NCI-H1930 (cell line): ENCODE measurements around the gene RAP1GDS1.
"Not testable (repeated sequence)": the region's sequence is repeated elsewhere in the genome, so short reads cannot be mapped to it uniquely, and the experiment has no call there.

Experiments used
- DNase-seq, 2 experiments: peaks; one replicate each; lab custom pipeline; 2025; lab: John Stamatoyannopoulos, UW

Gene RAP1GDS1

DNA sequence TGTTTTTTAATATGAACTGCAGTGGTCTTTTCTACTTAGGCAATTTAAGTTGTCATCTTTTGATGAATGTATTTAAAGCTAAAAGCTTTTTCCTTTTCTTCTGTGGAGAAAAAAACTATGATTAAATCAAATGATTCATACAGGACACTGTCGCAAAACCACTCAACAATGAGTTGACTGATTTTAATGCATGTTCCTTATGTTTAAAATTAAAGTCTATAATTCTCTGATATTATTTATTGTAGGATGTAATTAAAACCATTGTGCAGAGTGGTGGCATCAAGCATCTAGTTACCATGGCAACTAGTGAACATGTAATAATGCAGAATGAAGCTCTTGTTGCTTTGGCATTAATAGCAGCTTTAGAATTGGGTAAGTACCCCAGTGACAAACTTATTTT, 172.5 kb downstream of the RAP1GDS1 start:
- DNase-seq: no peak

- no peak for DNase-seq
These were observed 173.6 kb downstream of the RAP1GDS1 start for GRCh38 chr4:98434816-98435215.

GRCh38 chr4:98444371-98444770, 183.2 kb downstream of the RAP1GDS1 start:
- no peak for DNase-seq

DNA sequence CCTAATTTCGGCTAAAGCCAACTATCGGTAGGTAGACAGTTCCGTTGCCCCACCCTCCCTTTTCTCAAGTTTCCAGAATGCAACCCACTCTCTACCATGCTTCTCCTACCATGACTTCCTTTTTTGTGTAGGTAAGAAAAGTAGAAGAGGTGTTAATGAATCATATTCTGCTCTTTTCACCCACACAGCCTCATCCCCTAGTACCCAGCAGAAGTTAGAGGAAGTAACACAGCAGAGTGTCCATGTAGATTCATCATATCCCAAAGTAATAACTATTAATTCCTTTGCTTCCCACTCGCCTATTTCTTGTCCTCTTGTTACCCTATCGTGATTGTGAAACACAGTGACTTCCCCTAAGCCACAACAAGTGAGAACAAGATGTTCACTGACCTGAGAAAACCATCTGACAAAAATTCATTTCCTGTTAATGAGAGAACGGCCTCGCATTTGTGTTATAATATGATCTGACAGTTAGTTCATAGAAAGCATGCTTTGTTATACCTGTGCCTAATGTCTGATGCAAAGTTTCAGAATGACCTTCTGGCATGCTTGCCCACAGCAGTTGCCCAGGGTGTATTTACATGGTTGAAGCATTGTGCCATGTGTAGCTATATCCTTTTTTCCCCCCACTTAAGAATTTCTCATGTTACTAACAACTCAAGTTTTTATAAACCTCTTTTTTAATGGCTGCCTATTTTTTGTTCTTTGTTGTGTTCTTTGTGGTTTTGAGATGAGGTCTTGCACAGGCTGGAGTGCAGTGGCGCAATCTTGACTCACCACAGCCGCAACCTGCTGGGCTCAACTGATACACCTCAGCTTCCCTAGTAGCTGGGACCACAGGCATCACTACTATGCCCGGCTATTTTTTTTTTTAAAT, 185.6 kb downstream of the RAP1GDS1 start:
- no peak for DNase-seq

GRCh38 chr4:98447648-98448047, 186.5 kb downstream of the RAP1GDS1 start:
- DNase-seq: no peak

DNA sequence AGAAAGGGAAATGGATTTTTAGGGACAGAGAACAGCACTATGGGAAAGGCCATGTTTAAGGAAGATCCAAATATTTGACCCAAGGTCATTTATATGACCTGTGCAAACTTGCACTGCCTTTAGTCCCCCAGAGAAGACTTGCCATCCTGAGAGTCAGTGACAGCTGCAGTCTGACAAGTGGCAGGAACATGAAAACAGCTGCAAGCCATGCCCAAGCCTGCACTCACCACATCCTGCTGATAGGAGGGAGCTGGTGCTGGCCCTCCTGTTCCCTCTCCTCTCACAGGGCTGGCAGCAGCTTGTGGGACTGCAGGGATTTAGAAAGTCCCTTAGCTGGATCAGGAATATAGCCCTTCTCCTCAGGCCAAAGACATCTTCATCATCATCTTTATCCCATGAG, 187.7 kb downstream of the RAP1GDS1 start:
- no peak for DNase-seq

- DNase-seq: no peak
These were observed 190.9 kb downstream of the RAP1GDS1 start for GRCh38 chr4:98452091-98452490.

- not testable (repeated sequence) for DNase-seq
These were observed 196.2 kb downstream of the RAP1GDS1 start for GRCh38 chr4:98457422-98457821.

GRCh38 chr4:98461121-98461865, 200.1 kb downstream of the RAP1GDS1 start:
- DNase-seq: not testable (repeated sequence)

GRCh38 chr4:98462487-98462886, 201.3 kb downstream of the RAP1GDS1 start:
- DNase-seq: no peak

DNA sequence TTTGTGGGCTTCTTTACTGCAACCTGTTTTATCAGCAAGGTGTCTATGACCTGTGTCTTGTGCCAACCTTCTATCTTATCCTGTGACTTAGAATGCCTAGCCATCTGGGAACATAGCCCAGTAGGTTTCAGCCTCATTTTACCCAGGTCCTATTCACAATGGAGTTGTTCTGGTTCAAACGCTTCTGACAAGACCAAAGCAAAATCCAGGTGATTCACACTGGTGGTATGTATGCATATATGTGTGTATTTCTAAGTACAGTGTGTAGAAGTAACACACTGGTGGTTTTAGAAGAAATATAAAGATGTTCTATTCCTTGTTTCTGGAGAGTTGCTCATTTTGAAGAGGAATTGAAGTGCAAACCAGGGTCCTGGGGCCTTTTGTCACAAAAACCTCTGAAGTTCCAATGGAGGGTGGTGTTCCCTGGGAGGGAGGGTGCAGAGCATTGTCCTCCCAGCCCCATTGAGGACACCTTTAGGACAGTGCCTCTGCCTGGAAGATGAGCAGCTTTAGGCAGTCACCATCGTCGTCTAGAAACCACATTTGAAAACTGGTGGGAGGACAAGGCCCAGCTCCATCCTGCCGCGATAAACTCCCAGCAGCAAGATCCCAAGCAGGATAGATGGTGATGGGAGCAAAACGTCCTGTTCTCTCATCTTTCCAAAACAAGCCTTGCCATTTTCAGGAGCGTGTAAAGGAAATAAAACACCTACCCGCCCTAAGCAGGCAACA, 205.8 kb downstream of the RAP1GDS1 start:
- DNase-seq: no peak

DNA sequence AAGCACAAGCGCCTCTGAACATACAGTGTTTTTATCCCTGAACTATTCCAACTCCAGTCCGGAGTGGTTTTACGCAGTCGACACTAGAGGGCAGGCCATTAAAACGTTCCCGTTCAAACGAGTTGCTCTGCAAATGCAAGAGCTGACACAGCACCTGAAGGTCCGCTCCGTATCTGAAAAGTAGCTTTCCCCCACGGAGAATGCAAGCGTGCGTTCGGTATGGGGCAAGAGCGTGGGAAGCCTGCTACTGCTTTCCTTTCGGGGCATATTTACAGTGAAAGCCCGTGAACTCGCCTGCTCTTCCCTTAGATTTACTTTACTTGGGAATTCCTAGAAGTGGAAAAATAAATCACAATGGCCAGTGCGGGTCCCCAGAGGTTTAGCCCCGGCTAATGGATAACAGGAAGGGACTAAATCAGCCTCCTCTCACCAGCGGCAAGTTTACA, 206.5 kb downstream of the RAP1GDS1 start:
- DNase-seq: peak; percentile 23 to 61

GRCh38 chr4:98468709-98469108, 207.5 kb downstream of the RAP1GDS1 start:
- DNase-seq: no peak

- DNase-seq: no peak
These were observed 208.6 kb downstream of the RAP1GDS1 start for GRCh38 chr4:98469771-98470170.

DNA sequence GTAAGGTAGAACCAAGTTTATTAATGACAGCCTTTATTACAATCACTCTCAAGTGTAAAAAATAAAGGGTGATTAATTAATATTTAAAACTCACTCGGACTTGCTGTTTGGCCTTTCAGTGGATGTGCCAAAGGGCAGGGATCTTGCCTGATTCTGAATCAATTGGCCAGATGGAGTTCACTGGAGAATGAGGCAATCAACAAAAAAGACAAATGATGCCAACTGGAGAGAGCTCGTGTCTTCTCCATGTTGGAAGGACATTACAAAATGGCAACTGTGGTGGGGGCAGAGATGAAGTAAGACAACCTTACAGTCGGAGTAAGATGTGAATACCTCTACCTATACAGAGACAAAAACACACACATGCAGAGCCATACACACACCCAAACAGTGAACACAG, 209.2 kb downstream of the RAP1GDS1 start:
- DNase-seq: no peak

GRCh38 chr4:98470831-98471230, 209.6 kb downstream of the RAP1GDS1 start:
- no peak for DNase-seq

DNA sequence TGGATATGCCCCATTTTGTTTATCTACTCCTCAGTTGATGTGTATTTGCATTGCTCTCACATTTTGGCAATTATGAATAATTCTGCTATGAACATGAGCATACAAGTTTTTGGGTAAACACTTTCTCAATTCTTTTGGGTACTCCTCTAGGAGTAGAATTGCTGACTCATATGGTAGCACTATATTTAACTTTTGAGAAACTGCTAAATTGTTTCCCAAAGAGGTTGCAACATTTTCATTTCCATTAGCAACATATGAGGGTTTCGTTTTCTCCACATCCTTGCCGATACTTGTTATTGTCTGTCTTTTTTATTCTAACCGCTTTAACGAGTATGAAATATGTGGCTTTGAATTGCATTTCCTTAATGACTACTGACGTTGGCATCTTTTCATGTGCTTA, 211.9 kb downstream of the RAP1GDS1 start:
- DNase-seq: no peak

DNA sequence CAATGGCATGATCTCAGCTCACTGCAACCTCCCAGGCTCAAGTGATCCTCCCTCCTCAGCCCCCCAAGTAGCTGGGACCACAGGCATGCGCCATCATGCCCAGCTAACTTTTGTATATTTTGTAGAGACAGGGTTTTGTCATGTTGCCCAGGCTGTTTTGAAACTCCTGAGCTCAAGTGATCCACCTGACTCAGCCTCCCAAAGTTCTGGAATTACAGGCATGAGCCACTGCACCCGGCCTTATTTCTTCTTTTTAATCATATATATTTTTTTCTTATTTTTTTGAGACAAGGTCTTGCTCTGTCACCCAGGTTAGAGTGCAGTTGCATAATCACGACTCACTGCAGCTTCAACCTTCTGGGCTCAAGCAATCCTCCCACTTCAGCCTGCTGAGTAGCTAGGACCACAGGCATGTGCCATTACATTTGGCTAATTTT, 213.2 kb downstream of the RAP1GDS1 start:
- no peak for DNase-seq

- DNase-seq: no peak
These were observed 215.7 kb downstream of the RAP1GDS1 start for GRCh38 chr4:98476891-98477290.

DNA sequence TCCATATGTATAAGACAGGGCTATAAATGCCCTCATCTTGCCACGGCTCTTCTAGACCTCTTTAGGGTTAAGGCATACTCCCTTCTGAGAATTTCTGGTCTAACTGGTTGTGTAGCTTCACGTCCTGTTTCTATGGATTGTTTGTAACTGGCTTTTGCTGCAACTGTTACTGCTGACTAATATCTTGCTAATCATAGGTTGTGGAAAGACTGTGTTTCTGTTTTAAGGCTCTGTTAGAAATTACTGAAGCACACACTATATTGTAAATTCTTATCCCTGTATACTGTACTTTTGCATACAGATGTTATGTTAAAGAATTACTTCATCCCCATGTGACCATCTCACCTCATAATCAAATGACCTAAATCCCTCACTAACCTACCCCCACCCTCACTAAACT, 218.4 kb downstream of the RAP1GDS1 start:
- DNase-seq: not testable (repeated sequence)

- DNase-seq: no peak
These were observed 219.4 kb downstream of the RAP1GDS1 start for GRCh38 chr4:98480535-98480934.

- DNase-seq: no peak
These were observed 220.0 kb downstream of the RAP1GDS1 start for GRCh38 chr4:98481167-98481566.

GRCh38 chr4:98482503-98482846, 221.3 kb downstream of the RAP1GDS1 start:
- no peak for DNase-seq
